Mucosa of stomach (tissue), 1 donor: ENCODE data around the gene SLCO3A1.

Experiments
- H3K27me3 ChIP-seq: one replicate; pipeline ENCODE4 v1.7.0; 2013; ENCODE audit warnings: mild to moderate bottlenecking, low read length; ENCODE audit not compliant: control insufficient read depth, insufficient read depth
- H3K36me3 ChIP-seq: one replicate; pipeline ENCODE4 v1.7.0; 2013; ENCODE audit warnings: low read length; ENCODE audit not compliant: control insufficient read depth, insufficient read depth
- H3K4me1 ChIP-seq: one replicate; pipeline ENCODE4 v1.7.0; 2013; ENCODE audit warnings: mild to moderate bottlenecking, low read length; ENCODE audit not compliant: control insufficient read depth, insufficient read depth
- H3K4me3 ChIP-seq: one replicate; pipeline ENCODE4 v1.7.0; 2013; ENCODE audit warnings: low read length
- H3K9ac ChIP-seq: one replicate; pipeline ENCODE4 v1.7.0; 2013; ENCODE audit warnings: mild to moderate bottlenecking, low read length, moderate library complexity
- H3K9me3 ChIP-seq: one replicate; pipeline ENCODE4 v1.7.0; 2013; ENCODE audit warnings: mild to moderate bottlenecking, low read length, moderate library complexity; ENCODE audit not compliant: control insufficient read depth
- donor health status: Pancreatic carcinoma.

Gene SLCO3A1

DNA sequence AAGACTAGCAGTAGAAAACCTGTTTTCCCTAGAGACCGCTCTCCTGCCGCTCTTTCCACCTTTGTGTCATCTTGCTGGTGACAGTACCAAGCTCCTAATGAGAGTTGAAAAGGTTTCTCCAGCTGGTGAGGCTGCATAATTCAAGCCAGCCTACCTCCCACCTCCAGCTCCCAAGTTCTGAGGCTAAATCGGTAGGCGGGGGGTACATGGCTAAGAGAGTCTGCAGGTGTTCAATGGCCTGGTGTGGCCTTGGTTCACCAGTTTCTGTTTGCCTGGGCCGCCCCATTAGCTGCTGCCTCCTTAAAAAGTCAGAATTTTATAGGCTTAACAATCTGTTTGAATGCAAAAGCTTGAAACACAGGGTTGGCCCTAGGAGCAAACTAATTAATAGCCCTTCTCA is 262.8 kb downstream of the SLCO3A1 start:
- Histone ChIP-seq H3K4me1 (no peaks in the 10 kb centered on the region), H3K27me3 (no peaks in the 10 kb centered on the region), H3K4me3 (no peak overlapping the region), H3K36me3 (no peaks in the 10 kb centered on the region), H3K9me3 (no peaks in the 10 kb centered on the region), H3K9ac (no peak overlapping the region)

DNA sequence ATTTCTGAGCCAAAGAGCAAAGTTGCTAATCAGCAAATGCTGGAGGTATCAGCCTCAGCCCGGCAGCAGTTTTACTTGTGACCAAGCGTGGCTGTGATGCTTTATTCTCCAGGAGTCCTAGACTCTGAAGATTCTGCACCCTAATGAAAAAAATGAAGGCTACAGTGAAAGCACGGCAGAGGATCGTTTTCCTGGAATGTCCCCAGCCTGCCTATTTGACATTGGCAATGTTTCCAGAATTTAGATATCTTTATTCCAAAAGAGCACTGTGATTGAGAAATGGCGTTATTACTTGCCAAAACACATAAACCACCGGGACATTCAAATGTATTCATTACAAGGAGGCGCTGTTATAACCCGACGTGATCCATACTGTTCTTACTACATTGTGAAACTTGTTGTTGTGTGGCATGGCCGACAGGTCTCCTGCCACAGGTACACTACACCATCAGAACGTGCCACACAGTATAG is 263.8 kb downstream of the SLCO3A1 start:
- Histone ChIP-seq H3K36me3 (no peaks in the 10 kb centered on the region), H3K27me3 (no peaks in the 10 kb centered on the region), H3K9me3 (no peaks in the 10 kb centered on the region), H3K4me3 (no peak overlapping the region), H3K4me1 (no peaks in the 10 kb centered on the region), H3K9ac (no peak overlapping the region)

DNA sequence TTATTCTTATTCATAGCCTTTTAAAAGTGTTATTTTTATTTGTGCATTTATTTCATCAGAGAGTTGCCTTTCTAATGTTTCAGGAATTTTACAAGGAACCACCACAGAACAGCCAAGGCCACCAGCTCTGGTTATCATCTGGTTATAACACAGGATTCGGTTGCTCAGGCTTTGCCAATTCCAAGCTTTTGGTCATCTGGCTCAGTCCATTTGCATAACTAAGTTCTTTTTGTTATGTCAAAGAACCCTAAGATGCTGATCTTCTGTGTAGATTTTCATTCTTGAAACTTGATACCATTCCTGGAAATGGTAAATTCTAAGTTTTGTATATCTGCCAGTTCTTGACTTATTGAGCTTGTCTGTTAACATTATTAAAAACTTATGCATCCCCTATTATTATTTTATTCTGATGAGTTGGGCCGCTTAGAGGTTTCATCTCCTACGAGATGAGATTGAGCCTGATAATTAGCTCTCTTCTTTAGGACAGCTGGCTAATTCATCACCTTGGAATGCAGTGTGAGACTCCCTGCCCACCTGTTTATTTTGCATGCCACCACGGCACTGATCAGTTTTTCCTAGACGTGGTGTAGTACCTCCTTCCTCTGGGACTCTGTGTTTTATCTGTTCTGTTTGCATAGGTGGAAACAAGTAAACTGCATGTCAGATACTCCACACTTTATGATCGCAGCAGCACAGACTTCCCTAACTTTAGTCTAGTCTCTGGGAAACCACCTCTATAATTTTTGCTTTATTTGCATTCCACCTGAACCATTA is 264.8 kb downstream of the SLCO3A1 start:
- H3K36me3 ChIP-seq, result no peaks in the 10 kb centered on the region
- H3K9me3 ChIP-seq, result no peaks in the 10 kb centered on the region
- H3K4me1 ChIP-seq, result no peaks in the 10 kb centered on the region
- no peak overlapping the region for H3K4me3 ChIP-seq
- no peaks in the 10 kb centered on the region for H3K27me3 ChIP-seq
- no peak overlapping the region for H3K9ac ChIP-seq

DNA sequence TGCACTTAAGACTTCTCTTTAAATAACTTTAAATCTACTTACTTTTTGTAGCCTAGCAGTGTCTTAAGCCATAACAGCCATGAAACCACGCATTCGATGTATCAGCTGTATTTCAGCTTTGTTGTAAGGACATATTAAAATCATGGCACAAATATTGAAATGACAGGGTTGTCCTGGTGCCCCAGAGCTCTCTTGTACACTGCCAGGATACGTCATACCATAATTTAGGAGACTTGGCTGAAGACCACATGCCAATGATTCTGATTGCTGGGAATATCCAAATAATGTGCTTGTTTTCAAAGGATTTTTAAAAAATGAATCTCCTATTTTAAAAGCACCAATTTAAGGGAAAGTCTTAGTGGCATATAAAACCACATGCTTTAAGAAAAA is 265.4 kb downstream of the SLCO3A1 start:
- no peak overlapping the region for H3K9ac ChIP-seq
- no peaks in the 10 kb centered on the region for H3K36me3 ChIP-seq
- no peak overlapping the region for H3K4me3 ChIP-seq
- no peaks in the 10 kb centered on the region for H3K27me3 ChIP-seq
- H3K9me3 ChIP-seq, result no peaks in the 10 kb centered on the region
- no peaks in the 10 kb centered on the region for H3K4me1 ChIP-seq

DNA sequence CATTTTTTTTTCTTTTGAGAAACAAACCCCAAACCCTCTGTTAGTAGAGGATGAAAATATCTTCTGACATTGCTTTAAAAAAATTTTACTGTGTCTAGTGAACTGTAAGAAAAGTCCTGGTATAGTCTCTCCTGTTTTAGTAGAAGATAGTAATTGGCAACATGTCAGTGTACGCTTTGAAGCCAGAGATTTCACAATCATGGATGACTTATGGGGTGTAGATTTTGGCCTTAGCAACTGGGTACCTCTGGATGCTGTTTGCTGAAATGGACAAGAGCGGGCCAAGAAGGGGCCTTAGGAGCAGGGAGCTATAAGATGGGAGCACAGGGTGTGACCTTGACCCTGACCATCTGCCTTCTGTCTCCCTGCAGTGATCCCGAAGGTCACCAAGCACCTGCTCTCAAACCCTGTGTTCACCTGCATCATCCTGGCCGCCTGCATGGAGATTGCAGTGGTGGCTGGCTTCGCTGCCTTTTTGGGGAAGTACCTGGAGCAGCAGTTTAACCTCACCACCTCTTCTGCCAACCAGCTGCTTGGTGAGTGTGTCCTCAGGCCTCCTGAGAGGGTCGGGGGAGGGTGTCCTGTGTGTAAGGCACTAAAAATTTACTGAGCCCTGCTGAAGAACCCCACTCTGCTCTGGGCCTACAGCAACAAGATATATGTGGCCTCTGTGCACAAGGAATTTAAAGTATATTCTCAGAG is 266.7 kb downstream of the SLCO3A1 start:
- no peak overlapping the region for H3K4me3 ChIP-seq
- no peaks in the 10 kb centered on the region for H3K36me3 ChIP-seq
- H3K27me3 ChIP-seq, result no peaks in the 10 kb centered on the region
- no peaks in the 10 kb centered on the region for H3K9me3 ChIP-seq
- H3K9ac ChIP-seq, result no peak overlapping the region
- H3K4me1 ChIP-seq, result no peaks in the 10 kb centered on the region

DNA sequence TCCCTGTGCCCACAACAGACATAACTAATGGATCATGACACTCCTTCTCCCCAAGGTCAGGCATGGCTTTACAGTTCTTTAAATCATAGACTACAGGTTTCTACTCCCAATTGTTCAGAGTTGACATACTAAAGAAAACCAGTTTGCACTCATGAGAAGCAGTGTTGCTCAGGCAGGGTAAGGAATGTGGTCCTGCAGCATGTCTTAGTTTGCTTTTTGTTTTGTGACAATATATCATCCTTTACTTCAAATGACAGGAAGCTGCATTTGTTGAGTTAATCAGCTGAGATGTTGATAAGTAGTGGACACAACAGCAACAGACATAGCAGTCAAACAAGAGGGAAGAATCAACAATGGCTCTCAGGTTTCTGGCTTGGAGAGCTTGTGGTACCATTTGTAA is 267.5 kb downstream of the SLCO3A1 start:
- Histone ChIP-seq H3K4me3 (no peak overlapping the region), H3K4me1 (no peaks in the 10 kb centered on the region), H3K9me3 (no peaks in the 10 kb centered on the region), H3K36me3 (no peaks in the 10 kb centered on the region), H3K9ac (no peak overlapping the region), H3K27me3 (no peaks in the 10 kb centered on the region)

DNA sequence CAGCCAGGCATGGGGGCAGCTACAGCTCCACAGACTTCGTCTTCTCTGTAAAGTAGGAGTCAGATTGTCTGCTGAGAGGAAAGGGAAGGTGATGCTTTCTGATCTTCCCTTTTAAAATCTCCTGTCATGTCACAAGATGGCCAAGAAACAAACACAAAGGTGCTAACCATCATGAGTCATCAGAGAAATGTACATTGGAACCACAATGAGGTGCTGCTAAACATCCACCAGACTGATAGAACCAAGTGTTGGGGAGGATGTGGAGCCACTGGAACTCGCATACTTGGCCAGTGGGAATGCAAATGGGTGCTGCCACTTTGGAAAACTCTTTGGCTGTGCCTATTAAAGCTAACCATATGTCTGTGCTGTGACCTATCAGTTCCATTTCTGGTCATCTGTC is 268.8 kb downstream of the SLCO3A1 start:
- Histone ChIP-seq H3K9ac (no peak overlapping the region), H3K9me3 (no peaks in the 10 kb centered on the region), H3K4me3 (no peak overlapping the region), H3K27me3 (no peaks in the 10 kb centered on the region), H3K4me1 (no peaks in the 10 kb centered on the region), H3K36me3 (no peaks in the 10 kb centered on the region)

DNA sequence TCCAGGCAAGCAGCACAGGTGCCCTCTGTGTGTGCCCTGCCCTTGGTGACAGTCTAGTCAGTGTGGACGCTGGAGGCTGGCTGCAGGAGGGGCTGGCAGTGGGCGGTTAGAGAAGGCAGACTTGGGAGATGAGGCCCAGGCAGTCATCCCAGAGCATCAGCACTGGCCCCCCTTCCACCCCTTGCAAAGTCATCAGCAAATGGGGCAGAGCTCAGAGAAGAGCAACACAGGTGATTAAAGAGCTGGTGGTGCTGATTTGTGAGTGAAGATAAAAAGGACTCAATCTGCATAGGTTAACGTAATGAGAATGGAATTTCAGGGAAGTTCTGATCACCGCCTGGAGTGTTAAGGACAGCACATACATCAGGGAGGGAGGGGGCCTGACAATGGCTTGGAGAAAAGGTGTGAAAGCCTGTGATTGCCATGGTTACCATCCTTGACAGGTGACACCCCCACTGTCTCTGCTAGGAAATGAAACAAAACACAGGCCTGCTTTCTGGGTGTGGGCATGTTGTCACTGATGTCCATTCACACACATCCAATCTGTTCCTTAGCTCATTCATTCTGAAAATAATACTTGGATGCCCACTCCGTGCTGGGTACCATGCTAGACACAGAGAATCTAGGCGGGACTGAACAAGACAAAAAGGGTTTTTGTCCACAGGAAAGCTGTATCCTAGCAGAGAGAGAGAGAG is 270.6 kb downstream of the SLCO3A1 start:
- no peak overlapping the region for H3K9ac ChIP-seq
- no peak overlapping the region for H3K4me3 ChIP-seq
- no peaks in the 10 kb centered on the region for H3K4me1 ChIP-seq
- no peaks in the 10 kb centered on the region for H3K36me3 ChIP-seq
- no peaks in the 10 kb centered on the region for H3K9me3 ChIP-seq
- no peaks in the 10 kb centered on the region for H3K27me3 ChIP-seq

DNA sequence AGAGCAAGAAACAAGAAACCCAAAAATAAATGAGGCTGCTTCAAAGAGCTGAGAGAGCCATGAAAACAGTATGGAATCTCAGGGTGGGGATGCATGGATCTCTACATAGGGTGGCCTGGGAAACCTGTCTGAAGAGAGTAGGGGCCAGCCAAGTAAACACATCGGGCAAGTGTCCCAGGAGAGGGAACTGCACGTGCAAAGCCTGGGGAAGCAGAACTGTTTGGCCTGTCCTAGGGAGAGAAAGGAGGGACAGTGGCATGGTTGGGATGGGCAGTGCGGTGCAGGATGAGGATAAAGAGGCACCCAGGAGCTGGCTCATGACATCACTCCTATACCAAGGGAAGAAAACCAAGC is 271.1 kb downstream of the SLCO3A1 start:
- H3K36me3 ChIP-seq, result no peaks in the 10 kb centered on the region
- H3K4me3 ChIP-seq, result no peak overlapping the region
- no peaks in the 10 kb centered on the region for H3K9me3 ChIP-seq
- no peaks in the 10 kb centered on the region for H3K27me3 ChIP-seq
- no peaks in the 10 kb centered on the region for H3K4me1 ChIP-seq
- H3K9ac ChIP-seq, result no peak overlapping the region

DNA sequence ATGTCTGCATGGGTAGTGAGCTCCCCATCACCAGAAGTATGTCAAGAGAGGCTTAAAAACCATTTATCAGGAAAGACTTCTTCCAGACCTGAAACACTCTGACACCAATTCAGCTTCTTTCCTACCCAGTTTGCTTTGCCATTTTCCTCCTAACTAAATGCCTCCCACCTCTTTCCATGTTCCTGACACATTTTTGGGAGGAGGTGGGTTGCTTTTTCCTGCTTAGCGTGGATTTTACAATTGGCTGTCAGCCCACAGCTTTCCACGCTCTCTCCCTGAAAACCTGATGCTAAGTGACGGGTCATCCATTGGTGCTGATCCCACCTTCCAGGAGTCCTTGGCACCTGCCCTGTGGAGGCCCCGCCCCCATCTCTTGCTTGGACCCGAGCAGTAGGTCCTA is 275.3 kb downstream of the SLCO3A1 start:
- H3K9ac ChIP-seq, result no peak overlapping the region
- H3K9me3 ChIP-seq, result no peaks in the 10 kb centered on the region
- no peaks in the 10 kb centered on the region for H3K27me3 ChIP-seq
- no peaks in the 10 kb centered on the region for H3K4me1 ChIP-seq
- no peak overlapping the region for H3K4me3 ChIP-seq
- no peaks in the 10 kb centered on the region for H3K36me3 ChIP-seq

DNA sequence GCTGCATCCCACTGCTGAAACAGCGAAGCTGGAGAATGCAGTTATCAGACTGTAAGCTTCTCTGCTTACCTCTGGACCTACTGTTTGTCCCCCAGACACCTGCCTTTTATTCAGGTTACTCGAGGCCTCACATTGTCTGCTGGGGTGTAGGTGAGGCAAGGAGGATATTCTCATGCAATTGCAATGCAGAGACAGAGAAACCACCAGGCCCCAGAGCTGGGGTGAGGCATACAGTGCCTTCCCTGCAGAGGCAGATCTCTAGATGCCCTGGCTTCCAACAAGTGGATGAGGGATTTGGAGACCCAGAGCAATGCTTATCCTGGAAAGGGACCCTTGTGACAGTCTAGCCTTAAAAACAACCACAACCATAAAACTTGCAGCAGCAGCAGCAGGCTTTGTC is 276.7 kb downstream of the SLCO3A1 start:
- Histone ChIP-seq H3K4me3 (no peak overlapping the region), H3K36me3 (no peaks in the 10 kb centered on the region), H3K9me3 (no peaks in the 10 kb centered on the region), H3K27me3 (no peaks in the 10 kb centered on the region), H3K4me1 (no peaks in the 10 kb centered on the region), H3K9ac (no peak overlapping the region)

DNA sequence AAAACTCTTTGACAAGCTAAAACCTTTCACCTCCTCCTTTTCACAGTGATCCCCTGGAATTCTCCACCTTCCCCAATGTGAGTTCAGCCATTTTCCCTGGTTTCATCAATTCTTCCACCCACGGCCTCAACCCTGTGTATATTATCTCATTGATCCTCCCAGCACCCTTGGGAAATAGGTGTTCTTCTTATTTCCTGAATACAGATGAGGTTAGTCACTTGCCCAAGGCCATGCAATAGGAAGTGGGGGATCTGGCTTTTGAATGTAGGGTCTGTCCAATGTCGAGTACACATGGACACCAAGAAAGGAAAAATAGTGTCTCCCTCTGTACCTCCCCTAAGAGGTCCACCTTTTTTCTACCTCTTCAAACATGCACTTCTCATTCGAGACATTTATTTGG is 277.4 kb downstream of the SLCO3A1 start:
- Histone ChIP-seq H3K9me3 (no peaks in the 10 kb centered on the region), H3K27me3 (no peaks in the 10 kb centered on the region), H3K9ac (no peak overlapping the region), H3K4me1 (no peaks in the 10 kb centered on the region), H3K4me3 (no peak overlapping the region), H3K36me3 (no peaks in the 10 kb centered on the region)
